OCI-LY1 (cell line): Measurements from ENCODE around the gene MRTO4.

Experiments used
- EZH2 ChIP-seq: fragments of 200-600 bp; sonication (generic), shearing (Covaris generic); IDR thresholded peaks from 2 replicates; pipeline ENCODE4 v1.8.0; 2017; ENCODE audit warnings: borderline replicate concordance, mixed run types, mild to moderate bottlenecking, antibody characterized with exemption, low read length, moderate library complexity, mixed read lengths
- TF ChIP-seq, protein P1 (sequence below): fragments of 200-600 bp; sonication (generic), shearing (Covaris generic); IDR thresholded peaks from 2 replicates; pipeline ENCODE4 v1.5.1; 2017; ENCODE audit warnings: mild to moderate bottlenecking, antibody characterized with exemption, low read length, moderate library complexity, mixed read lengths

DNA sequence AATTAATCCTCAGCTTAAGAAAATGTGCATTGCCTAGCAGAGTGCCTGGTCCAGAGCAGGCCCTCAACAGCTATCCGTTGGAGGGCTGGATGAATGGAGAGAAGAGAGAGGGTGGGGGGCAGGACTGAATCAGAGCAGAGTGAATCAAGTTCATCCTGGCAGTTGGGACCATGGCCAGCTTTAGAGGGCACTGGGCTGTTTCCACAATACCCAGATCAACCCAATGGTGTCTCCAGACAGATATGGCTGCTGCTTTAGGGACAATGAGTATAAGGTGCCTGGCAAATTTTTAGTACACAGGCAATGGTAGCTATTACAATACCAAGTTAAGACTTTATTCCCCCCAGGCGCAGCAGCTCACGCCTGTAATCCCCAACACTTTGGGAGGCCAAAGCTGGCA lies 17.4 kb upstream of the MRTO4 start:
- TF ChIP-seq, protein P1, sequence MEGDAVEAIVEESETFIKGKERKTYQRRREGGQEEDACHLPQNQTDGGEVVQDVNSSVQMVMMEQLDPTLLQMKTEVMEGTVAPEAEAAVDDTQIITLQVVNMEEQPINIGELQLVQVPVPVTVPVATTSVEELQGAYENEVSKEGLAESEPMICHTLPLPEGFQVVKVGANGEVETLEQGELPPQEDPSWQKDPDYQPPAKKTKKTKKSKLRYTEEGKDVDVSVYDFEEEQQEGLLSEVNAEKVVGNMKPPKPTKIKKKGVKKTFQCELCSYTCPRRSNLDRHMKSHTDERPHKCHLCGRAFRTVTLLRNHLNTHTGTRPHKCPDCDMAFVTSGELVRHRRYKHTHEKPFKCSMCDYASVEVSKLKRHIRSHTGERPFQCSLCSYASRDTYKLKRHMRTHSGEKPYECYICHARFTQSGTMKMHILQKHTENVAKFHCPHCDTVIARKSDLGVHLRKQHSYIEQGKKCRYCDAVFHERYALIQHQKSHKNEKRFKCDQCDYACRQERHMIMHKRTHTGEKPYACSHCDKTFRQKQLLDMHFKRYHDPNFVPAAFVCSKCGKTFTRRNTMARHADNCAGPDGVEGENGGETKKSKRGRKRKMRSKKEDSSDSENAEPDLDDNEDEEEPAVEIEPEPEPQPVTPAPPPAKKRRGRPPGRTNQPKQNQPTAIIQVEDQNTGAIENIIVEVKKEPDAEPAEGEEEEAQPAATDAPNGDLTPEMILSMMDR, result no peak
- no peak for TF ChIP-seq EZH2
